Urinary bladder (tissue), 4 donors: ENCODE results near the gene UNC119. TPM values are rescaled to one million over a fixed set of nuclear protein-coding genes. Genes with fewer than 3 reads are reported as not detected.
A peak's percentile ranks its signal among the peaks of the same experiment; 100 is the strongest.

Source experiments
- DNase-seq: peaks from one replicate; pipeline ENCODE4 v3.0.0-alpha.2; 2015; ENCODE audit errors: extremely low spot score
- H3K27ac ChIP-seq: one replicate; pipeline ENCODE4 v1.5.1; 2013; ENCODE audit warnings: low read depth, mild to moderate bottlenecking, moderate library complexity
- H3K36me3 ChIP-seq: one replicate; pipeline ENCODE4 v1.6.1; 2013; ENCODE audit warnings: mild to moderate bottlenecking, moderate library complexity; ENCODE audit not compliant: insufficient read depth
- H3K4me1 ChIP-seq: one replicate; pipeline ENCODE4 v1.6.1; 2013; ENCODE audit warnings: mild to moderate bottlenecking, moderate library complexity; ENCODE audit not compliant: insufficient read depth
- H3K4me3 ChIP-seq: one replicate; pipeline ENCODE4 v1.5.1; 2013; ENCODE audit warnings: low read depth, low read length
- WGBS: extraction: QIAGEN DNeasy Blood & Tissue Kit; methylation state at CpG from one replicate; pipeline ENCODE4 v1.1.7; 2013; 5-methylcytosine and 5-hydroxymethylcytosine counted together
- polyA plus RNA-seq: library from polyadenylated mRNA; stranded (reverse); fragments of 200-250 nt; gene quantifications from one replicate; pipeline ENCODE4 v1.2.3, GENCODE V29; 2013
- total RNA-seq: library from RNA; depleted of rRNA; stranded (reverse); fragments of >200 nt; gene quantifications from one replicate; pipeline ENCODE4 v1.2.3, GENCODE V29; 2014
- donor health status: healthy with polysubstance abuse.
- donor health status: healthy.

UNC119 gene
- total RNA-seq = 15.2 TPM
- 24.4 TPM for polyA plus RNA-seq

- WGBS = 2% methylated on average over 65 of the region's 67 CpGs
- Histone ChIP-seq H3K36me3 (peaks cover 3% of the 10 kb centered on the region), H3K4me1 (no peaks in the 10 kb centered on the region), H3K27ac (no peak within 1 kb of the TSS), H3K4me3 (peak within 1 kb of the TSS; percentile 73)
- no peak for DNase-seq
Observed at GRCh38 chr17:28552176-28552999, at the start of gene UNC119. Gene UNC119, minus strand, starts transcription at chr17:28552624. Its CDS starts 67 bp downstream, at chr17:28552557.

GRCh38 chr17:28599311-28600184 lies 47.1 kb upstream of the UNC119 start:
- Histone ChIP-seq H3K4me1 (peaks cover 1% of the 10 kb centered on the region), H3K4me3 (peak overlapping the region; percentile 38), H3K36me3 (no peaks in the 10 kb centered on the region), H3K27ac (peak overlapping the region; percentile 92)
- DNase-seq = peak; percentile 42
- 5% methylated on average over 40 of the region's 40 CpGs for WGBS

DNA sequence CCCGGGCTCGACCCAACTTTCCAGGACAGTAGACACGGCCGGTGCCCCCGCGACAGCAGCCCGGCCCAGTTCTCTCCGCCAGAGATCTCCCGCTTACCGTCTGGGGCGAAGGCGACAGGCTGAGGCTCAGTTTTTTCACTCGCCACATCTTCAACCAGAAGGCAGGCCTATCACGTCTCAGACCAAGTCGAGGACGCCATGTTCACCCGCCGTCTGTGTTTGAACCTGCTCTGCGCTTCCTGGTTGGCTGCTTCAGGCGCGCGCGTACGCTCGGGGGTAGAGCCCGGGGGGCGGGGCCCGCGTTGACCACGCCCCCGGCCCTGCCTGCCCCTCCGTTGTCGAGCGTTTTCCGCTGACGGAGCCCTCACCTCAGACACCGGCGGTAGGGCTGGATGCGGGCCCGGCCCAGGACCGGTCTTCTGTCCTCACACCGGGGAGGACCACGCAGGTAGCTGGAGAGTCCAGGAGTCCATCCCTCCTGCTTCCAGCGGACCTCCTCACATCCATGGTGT lies 46.4 kb upstream of the UNC119 start, which contains the start of gene SPAG5:
Gene SPAG5, minus strand, starts transcription at position 227 of the 512 bp plus-strand sequence. Its CDS starts 79 bp downstream, at position 148.
- WGBS = under 1% methylated on average over 44 of the region's 44 CpGs
- H3K4me3 ChIP-seq = peak within 1 kb of the TSS; percentile 38
- peak within 1 kb of the TSS; percentile 92 for H3K27ac ChIP-seq
- no peaks in the 10 kb centered on the region for H3K36me3 ChIP-seq
- DNase-seq = peak; percentile 81
- peaks cover 1% of the 10 kb centered on the region for H3K4me1 ChIP-seq

DNA sequence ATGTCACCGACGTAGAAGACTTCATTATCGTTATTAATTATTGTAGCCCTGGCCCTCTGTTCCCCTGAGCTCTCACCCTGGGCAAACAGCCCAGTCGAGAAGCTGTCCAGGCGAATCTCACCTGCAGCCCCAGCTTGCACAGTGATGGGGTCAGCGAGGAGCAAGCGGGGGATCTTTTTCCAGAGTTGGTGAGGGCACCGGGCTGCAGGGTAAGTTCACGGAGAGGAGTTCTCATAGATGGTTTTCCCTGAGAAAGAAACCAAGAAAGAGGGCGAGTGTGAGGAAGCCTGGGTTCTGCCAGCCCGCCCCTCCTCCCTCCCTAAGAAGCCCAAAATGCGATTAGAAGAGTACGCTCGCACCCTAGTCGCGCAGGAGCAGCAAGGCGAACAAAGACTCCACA lies 46.0 kb upstream of the UNC119 start:
- DNase-seq = no peak
- Histone ChIP-seq H3K4me3 (peak overlapping the region; percentile 38), H3K36me3 (no peaks in the 10 kb centered on the region), H3K27ac (no peak overlapping the region), H3K4me1 (peaks cover 1% of the 10 kb centered on the region)
- WGBS = 4% methylated on average over 17 of the region's 17 CpGs

DNA sequence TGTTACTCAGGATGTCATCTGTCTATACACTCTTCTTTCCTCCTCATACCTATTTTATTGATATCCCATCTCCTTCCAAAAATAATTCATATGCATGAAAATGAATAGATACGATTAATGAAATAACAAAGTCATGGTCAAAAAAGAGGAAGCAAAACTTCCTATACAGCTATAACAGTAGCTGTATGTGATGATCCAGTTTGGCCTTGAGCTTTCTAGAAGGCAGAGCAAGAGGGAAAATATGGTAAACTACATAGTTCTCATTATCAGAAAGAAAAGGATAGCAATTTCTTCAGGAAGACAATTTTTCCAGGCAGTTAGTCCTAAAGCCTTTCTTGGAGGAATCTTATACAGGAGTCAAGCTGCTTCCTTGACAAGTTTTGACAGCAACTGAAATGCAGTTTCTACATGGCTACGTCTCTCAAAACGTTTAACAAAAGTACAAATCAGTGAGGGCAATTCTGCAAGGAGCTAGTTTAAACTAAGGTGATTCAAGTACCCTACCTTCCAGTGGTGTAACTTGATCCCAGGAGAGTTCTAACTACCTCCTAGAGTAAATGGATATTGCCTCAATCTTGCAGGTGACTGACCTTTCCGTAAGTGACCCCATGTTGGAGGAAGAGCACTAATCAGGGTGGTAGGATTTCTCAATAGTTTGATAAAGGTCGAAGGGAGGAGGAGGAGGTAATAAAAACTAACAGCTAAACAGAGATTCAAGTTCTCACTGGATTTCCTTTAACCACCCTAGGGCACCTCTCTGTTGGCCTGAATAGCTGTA lies 45.4 kb upstream of the UNC119 start:
- Histone ChIP-seq H3K4me1 (peaks cover 1% of the 10 kb centered on the region), H3K27ac (no peak overlapping the region), H3K4me3 (no peak overlapping the region), H3K36me3 (no peaks in the 10 kb centered on the region)
- WGBS = 37% methylated on average over 5 of the region's 5 CpGs
- DNase-seq = no peak

DNA sequence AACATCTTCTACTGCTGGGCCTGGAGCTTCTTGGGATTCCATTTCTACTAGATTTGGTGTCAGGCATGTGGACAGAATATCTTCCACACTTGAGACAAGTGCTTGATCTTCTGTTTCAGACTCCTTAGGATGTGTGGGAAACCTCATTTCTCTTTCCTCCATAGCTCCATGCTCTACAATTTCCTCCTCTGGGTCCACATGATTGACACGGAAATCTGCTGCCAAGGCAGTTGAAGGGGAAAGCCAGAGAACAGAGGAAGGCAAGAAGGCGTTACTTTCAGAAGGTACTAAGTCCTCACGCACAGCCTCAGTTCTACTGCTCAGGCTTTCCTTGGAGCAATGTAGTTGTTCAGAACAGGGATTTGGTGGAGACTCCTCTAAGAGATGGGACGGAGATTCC lies 39.8 kb upstream of the UNC119 start:
- no peaks in the 10 kb centered on the region for H3K36me3 ChIP-seq
- no peak overlapping the region for H3K27ac ChIP-seq
- DNase-seq = no peak
- no peak overlapping the region for H3K4me3 ChIP-seq
- H3K4me1 ChIP-seq = no peaks in the 10 kb centered on the region
- WGBS = 96% methylated on average over 4 of the region's 4 CpGs

DNA sequence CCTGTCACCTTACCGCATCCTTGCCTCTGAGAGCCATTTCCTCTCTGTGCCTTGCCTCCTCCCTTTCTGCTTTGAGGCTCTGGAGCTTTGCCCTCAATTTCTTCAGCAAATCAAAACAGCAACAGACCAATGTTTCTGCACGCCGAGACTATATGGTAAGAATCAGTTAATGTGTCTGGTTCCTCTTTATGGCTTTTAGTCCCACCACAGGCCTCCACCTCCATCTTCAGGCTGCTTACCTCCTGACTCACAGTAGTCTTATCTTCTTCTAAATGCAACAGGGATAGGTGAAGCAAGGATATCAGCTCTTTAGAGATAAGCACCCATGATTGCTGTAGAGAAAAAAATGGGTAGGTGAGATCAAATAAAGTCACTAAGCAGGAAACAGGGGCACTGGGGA lies 33.4 kb upstream of the UNC119 start:
- no peak for DNase-seq
- Histone ChIP-seq H3K4me3 (no peak overlapping the region), H3K4me1 (no peaks in the 10 kb centered on the region), H3K36me3 (no peaks in the 10 kb centered on the region), H3K27ac (no peak overlapping the region)
- 96% methylated on average over 3 of the region's 3 CpGs for WGBS

DNA sequence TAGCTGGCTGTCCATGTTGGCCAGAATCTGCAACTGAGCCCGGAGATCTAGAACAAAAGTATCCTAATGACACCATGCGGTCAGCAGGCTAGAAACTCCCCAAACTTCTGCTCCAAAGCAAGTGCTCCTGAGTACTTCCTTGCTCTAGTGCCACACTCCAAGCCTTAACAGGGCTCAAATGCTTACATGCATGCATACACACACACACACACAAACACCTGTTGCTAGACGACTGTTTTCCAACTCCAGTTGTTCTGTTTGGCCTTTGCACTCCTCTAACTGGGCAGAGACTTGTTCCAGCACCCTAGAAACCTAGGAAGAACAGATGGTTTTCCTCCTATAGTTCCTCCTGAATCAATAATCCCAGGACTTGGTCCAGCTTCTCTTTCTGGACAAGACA lies 32.0 kb upstream of the UNC119 start:
- Histone ChIP-seq H3K27ac (no peak overlapping the region), H3K4me1 (no peaks in the 10 kb centered on the region), H3K4me3 (no peak overlapping the region), H3K36me3 (no peaks in the 10 kb centered on the region)
- DNase-seq = no peak
- 97% methylated on average over 3 of the region's 3 CpGs for WGBS

DNA sequence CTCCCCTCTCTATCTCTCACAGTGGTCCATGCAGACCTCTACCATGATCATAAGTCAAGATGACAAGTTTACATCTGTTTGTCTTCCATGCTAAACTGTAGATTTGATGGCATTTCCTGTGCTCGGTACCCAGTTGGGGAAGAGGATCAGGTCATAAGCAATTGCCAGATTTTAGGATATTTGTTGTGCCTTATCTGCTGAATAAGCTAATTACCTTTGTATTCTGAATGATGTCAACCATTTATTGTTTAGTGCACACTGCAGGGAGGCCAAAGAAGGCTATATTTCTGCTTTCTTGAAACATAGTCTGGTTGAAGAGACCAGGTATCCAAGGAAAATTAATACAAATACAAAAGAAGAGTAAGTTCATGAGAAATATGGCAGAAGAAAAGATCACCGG lies 30.1 kb upstream of the UNC119 start:
- no peaks in the 10 kb centered on the region for H3K4me1 ChIP-seq
- 95% methylated on average over 2 of the region's 2 CpGs for WGBS
- H3K27ac ChIP-seq = no peak overlapping the region
- no peak for DNase-seq
- no peaks in the 10 kb centered on the region for H3K36me3 ChIP-seq
- H3K4me3 ChIP-seq = no peak overlapping the region

- WGBS = 97% methylated on average over 3 of the region's 3 CpGs
- DNase-seq = no peak
- no peaks in the 10 kb centered on the region for H3K36me3 ChIP-seq
Observed at GRCh38 chr17:28580959-28581358, 28.5 kb upstream of the UNC119 start.

DNA sequence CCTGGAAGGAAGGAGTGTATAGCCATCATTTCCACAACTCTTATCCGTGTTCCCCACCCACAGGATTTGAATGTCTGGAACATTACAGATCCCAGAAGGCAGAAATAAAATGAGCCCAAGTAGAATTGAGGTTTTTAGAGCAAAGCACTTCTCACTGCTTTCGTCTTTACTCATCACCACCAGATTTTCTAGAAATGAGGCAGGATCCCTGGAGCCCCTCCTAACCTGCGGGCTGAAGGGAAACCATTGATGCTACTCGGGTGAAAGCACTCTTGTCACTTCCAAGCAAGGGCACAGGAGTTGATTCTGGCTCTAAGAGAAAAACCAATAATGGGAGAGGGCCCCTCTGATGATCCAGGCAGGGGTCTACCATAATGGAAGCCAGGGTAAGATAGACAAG lies 27.1 kb upstream of the UNC119 start:
- H3K4me1 ChIP-seq = no peaks in the 10 kb centered on the region
- no peak overlapping the region for H3K4me3 ChIP-seq
- H3K36me3 ChIP-seq = no peaks in the 10 kb centered on the region
- WGBS = 96% methylated on average over 4 of the region's 4 CpGs
- no peak overlapping the region for H3K27ac ChIP-seq
- no peak for DNase-seq

More at GRCh38 chr17:28580959-28581358, 28.5 kb upstream of the UNC119 start:
- H3K4me3 ChIP-seq = no peak overlapping the region
- H3K4me1 ChIP-seq = no peaks in the 10 kb centered on the region
- no peak overlapping the region for H3K27ac ChIP-seq

DNA sequence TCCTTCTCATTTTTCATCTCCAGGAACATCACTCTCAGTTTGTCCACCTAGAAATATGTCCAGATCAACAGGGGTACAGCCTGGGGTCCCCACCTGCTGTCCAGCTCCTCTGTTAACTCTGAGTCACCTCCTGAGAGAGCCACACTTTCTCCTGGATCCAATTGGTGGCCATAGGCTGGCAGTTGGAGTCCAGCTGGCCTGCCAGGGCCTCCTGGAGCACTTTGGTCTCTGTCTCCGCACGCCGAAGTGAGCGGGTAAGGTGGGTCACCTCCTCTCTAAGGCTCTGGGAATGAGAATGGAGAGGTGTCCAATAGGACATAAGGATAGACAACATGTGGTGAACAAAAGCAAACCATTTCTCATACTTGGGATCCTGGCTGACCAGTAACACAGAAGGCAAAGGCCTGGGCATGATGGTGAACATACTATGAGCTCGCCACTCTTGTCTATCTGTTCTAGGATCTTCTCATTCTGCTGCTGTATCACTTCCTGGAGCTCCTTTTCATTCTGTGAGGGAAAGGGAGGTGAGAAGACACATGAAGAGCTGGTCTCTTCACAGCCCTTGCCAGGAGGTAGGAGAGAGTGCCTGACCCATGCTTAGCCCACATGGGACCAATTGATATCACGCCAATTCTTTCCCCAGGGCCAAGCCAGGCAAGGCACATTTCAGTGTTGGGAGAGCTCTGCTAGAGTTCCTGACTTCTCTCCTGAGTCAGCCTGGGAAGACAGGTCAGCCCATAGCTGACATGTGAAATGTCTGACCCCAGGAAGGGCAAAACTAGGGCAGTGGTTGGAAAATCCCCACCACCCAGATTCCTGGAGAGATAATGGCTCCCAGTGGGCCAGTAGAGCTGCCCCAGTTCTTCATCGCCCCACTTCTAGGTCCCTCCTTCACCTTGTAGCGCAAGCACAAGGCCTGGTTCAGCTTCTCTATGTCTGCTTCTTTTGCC lies 26.1 kb upstream of the UNC119 start:
- WGBS = 98% methylated on average over 8 of the region's 8 CpGs
- H3K36me3 ChIP-seq = no peaks in the 10 kb centered on the region

More for the DNA sequence above, 26.1 kb upstream of the UNC119 start:
- no peak overlapping the region for H3K4me3 ChIP-seq
- H3K4me1 ChIP-seq = no peaks in the 10 kb centered on the region
- no peak for DNase-seq
- H3K27ac ChIP-seq = no peak overlapping the region
